GM21825 (cell line): ENCODE measurements around the gene FGFBP3.
"Not testable (repeated sequence)": the region's sequence is repeated elsewhere in the genome, so short reads cannot be mapped to it uniquely, and the experiment has no call there.

ENCODE experiments used
- ATAC-seq: cut with Tn5 transposase; IDR thresholded peaks from one replicate; pipeline ENCODE4 v1.9.1; 2021; ENCODE audit warnings: mild to moderate bottlenecking, moderate library complexity; ENCODE audit not compliant: unreplicated experiment

FGFBP3 gene

GRCh38 chr10:91901784-91902677 lies 7.3 kb downstream of the FGFBP3 start:
- ATAC-seq, result no peak

DNA sequence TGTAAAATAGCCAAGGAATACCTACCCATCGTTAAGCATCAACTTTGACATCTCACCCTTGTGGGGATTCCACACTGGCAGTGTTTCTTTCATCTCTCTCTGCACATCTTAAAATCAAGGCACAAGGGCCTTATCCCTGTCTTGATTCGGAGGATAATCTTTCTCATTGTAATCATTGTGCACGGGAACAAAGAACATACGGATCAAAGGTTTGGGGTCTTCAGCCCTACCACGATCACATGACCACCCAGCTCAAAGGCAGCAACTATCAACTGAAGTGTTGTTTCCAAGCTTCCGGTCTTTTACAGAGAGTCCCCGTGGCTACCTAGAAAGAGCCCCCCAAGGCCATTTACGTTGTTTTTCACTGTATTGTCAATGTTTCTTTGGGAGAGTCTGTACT lies 11.9 kb downstream of the FGFBP3 start:
- ATAC-seq, result no peak

GRCh38 chr10:91896212-91896756 lies 13.0 kb downstream of the FGFBP3 start:
- ATAC-seq, result no peak

GRCh38 chr10:91894261-91894685 lies 15.0 kb downstream of the FGFBP3 start:
- ATAC-seq, result not testable (repeated sequence)

DNA sequence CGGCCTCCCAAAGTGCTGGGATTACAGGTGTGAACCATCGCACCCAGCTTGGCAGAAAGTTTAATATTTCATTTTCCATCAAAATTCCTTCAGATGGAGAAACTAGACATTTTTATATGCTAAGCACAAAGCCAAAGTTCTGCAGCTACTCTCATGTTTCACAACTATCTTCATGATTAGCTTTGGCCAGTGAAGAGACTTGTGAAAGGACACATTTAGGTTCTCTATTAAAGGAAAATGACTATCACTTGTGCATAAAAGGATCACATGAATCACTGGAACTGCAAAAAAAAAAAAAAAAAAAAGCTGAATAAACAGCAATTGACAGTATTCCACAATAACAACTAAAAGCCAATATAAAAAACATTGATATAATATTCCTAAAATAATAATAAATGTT lies 16.2 kb downstream of the FGFBP3 start:
- no peak for ATAC-seq

- no peak for ATAC-seq
Observed at GRCh38 chr10:91891125-91892001, 17.9 kb downstream of the FGFBP3 start.

GRCh38 chr10:91887272-91888076 lies 21.8 kb downstream of the FGFBP3 start:
- no peak for ATAC-seq

GRCh38 chr10:91886954-91887271 lies 22.4 kb downstream of the FGFBP3 start:
- no peak for ATAC-seq

GRCh38 chr10:91885362-91886079 lies 23.8 kb downstream of the FGFBP3 start:
- ATAC-seq, result no peak

GRCh38 chr10:91884536-91884935 lies 24.8 kb downstream of the FGFBP3 start:
- no peak for ATAC-seq

DNA sequence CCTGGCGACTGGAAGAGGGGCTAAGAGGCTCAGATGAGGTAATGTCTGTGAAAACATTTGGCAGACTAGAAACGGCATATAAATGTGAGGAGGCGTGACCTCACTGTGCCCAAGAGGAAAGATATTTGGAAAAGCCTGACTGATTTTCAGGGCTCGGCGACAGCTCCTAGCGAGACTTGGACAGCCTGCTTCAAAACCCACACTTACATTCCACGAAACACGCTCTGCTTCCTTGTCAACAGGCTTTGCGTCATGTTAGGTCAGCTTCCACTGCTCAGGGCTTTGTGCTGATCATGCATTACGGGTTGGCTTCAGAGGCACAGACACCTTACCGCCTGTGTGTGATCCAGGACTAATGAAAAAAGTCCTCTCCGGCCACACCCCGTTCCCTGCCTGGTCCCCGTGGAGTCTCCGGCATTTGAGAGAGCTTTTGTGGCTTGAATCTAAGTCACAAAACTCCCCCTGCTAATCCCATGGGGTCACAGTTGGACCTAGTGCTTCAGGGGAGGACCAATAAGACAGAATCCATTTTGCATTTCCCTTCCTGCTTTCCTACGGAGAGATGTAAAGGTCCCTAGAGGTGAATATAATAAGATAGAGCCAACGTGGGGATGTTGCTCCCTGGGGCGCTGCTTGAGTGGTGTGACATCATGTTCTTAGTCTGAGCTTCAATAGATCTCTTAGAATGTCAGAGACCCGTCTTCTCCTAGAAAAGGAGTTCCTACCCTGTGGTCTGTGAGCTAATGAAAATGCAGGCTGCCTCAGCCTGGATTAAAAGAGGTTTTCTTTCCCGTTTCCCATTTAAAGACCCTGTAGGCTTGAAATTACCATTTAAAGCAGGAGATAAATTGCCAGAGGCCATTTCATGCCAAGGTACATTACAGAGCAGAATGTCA lies 25.5 kb downstream of the FGFBP3 start:
- no peak for ATAC-seq

DNA sequence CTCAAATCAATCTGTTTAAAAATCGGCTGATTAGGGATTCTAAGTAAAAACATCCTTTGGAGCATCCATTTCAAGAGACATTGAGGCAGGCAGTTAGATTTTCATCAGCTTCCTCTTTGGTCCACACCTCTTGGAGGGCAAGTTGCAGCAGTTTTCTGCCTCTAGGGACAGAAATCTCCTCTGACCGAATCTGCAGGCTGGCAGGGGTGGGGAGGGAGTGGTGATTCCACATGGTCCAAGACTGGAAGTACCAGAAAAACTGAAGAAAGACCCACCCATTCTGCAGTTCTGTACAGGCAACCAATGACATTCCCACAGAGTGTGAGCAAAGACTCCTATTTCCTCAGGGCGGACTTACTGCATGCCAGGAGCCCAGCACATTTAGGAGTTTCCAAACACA lies 29.0 kb downstream of the FGFBP3 start:
- no peak for ATAC-seq

GRCh38 chr10:91879515-91880170 lies 29.6 kb downstream of the FGFBP3 start:
- ATAC-seq, result no peak

GRCh38 chr10:91875779-91876178 lies 33.5 kb downstream of the FGFBP3 start:
- no peak for ATAC-seq

DNA sequence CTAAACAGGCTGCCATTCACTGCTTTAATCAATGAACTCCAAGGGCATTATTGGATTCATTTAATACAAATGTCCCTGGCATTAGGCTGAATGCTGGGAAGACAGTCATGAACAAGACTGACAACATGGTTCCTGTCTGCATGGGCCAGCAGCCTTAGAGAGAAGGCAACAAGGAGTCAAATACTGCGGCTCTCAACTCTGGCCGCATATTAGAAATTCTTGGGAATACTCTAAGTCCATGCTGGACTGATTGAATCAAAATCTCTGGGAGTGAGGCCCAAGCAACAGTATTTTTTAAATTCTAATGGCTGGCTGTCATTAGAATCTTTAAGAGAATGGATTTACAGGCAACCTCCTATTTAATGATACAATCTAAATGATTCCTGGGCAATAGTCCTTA lies 34.1 kb downstream of the FGFBP3 start:
- no peak for ATAC-seq

GRCh38 chr10:91865562-91866081 lies 43.7 kb downstream of the FGFBP3 start:
- no peak for ATAC-seq

GRCh38 chr10:91864744-91865143 lies 44.5 kb downstream of the FGFBP3 start:
- ATAC-seq, result no peak

DNA sequence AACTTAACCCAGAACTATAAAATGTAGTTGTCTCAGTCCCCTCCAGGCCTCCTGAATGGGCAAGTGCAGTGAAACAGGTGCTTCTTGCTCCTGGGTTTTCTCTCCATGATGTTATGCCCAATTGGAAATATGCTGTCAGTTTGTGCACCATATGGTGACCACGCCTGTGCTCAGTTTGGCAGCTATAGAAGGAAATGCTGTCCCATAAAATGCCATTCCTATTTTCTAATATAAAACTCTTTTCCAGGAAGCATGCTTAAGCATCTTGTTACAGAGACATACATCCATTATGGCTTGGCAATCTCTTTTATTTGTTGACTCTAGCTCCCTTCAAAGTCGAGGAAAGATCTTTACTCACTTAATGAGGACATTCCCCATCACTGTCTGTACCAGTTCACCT lies 45.2 kb downstream of the FGFBP3 start:
- ATAC-seq, result no peak
